HepG2 (cell line): Measurements from ENCODE around the gene RBP4. TPM values are rescaled to one million over a fixed set of nuclear protein-coding genes. Genes with fewer than 3 reads are reported as not detected.

Experiments
- CENPT ChIP-seq: sonication (generic); formaldehyde crosslinking; IDR thresholded peaks from 2 replicates; pipeline ENCODE4 v1.8.0; 2022; ENCODE audit warnings: low read depth, mild to moderate bottlenecking, moderate library complexity, missing genetic modification reagents
- GLI4 ChIP-seq: sonication (generic); formaldehyde crosslinking; IDR thresholded peaks from 2 replicates; pipeline ENCODE4 v1.5.1; 2020; ENCODE audit warnings: missing genetic modification reagents, mild to moderate bottlenecking, moderate library complexity, borderline replicate concordance
- HES4 ChIP-seq: sonication (generic); formaldehyde crosslinking; IDR thresholded peaks from 2 replicates; pipeline ENCODE4 v1.9.0; 2021; ENCODE audit warnings: mild to moderate bottlenecking, missing genetic modification reagents, borderline replicate concordance
- JUNB ChIP-seq: sonication (generic); formaldehyde crosslinking; IDR thresholded peaks from 2 replicates; pipeline ENCODE4 v1.8.0; 2022; ENCODE audit warnings: missing genetic modification reagents, mild to moderate bottlenecking, borderline replicate concordance
- KLF11 ChIP-seq: IDR thresholded peaks from 2 replicates; pipeline ENCODE4 v1.6.1; 2016; ENCODE audit warnings: missing compliant biosample characterization
- KLF15 ChIP-seq: sonication (generic); formaldehyde crosslinking; IDR thresholded peaks from 2 replicates; pipeline ENCODE4 v1.8.1; 2023; ENCODE audit warnings: borderline replicate concordance, mild to moderate bottlenecking, inconsistent platforms, missing genetic modification reagents, mixed read lengths
- MIER2 ChIP-seq: IDR thresholded peaks from 2 replicates; pipeline ENCODE4 v1.6.1; 2016; ENCODE audit warnings: missing biosample characterization, missing genetic modification reagents
- RFX3 ChIP-seq: IDR thresholded peaks from 2 replicates; pipeline ENCODE4 v1.6.1; 2016; ENCODE audit warnings: missing biosample characterization, missing genetic modification reagents
- TARDBP ChIP-seq: sonication (generic); formaldehyde crosslinking; IDR thresholded peaks from 2 replicates; pipeline ENCODE4 v1.8.0; 2022; ENCODE audit warnings: mild to moderate bottlenecking, missing genetic modification reagents
- ZNF160 ChIP-seq: sonication (generic); formaldehyde crosslinking; IDR thresholded peaks from 2 replicates; pipeline ENCODE4 v1.8.0; 2022; ENCODE audit warnings: mild to moderate bottlenecking, inconsistent platforms, missing genetic modification reagents
- ZNF292 ChIP-seq: sonication (generic); formaldehyde crosslinking; IDR thresholded peaks from 2 replicates; pipeline ENCODE4 v1.8.1; 2022; ENCODE audit warnings: mild to moderate bottlenecking, low read depth, missing genetic modification reagents, borderline replicate concordance
- ZNF3 ChIP-seq: IDR thresholded peaks from 2 replicates; pipeline ENCODE4 v1.7.0; 2017; ENCODE audit warnings: inconsistent platforms
- ZNF383 ChIP-seq: sonication (generic); formaldehyde crosslinking; IDR thresholded peaks from 2 replicates; pipeline ENCODE4 v1.4.0; 2020; ENCODE audit warnings: missing genetic modification reagents, mild to moderate bottlenecking, borderline replicate concordance
- polyA plus RNA-seq, 8 experiments: library from polyadenylated mRNA; depleted of rRNA in 3 of 8; stranded (reverse) in 7 of 8; unstranded in 1 of 8; fragments of >200 nt; fragmentation: Illumina TruSeq in 4 of 8; extraction: Trizol in 4 of 8; gene quantifications; 2 replicates each; pipeline versions ENCODE4 v1.2.1 to v1.2.3, GENCODE V29; 2011 to 2016; ENCODE audit warnings: low read depth in 4 of 8, missing spikeins in 1 of 8, mixed read lengths in 1 of 8; ENCODE audit not compliant: insufficient read depth in 1 of 8
- total RNA-seq, 5 experiments: library from RNA; depleted of rRNA; stranded (reverse); fragments of >200 nt; fragmentation: Illumina TruSeq; extraction: Trizol; gene quantifications; 2 replicates each; pipeline ENCODE4 v1.2.3, GENCODE V29; 2016; ENCODE audit warnings: low read depth in 1 of 5
- TF ChIP-seq, protein P1 (sequence below): sonication (generic); formaldehyde crosslinking; IDR thresholded peaks from 2 replicates; pipeline ENCODE4 v1.4.0; 2020; ENCODE audit warnings: mild to moderate bottlenecking, missing genetic modification reagents
- TF ChIP-seq, protein P2 (sequence below): sonication (generic); formaldehyde crosslinking; IDR thresholded peaks from 2 replicates; pipeline ENCODE4 v1.9.0; 2022; ENCODE audit warnings: low read depth, missing genetic modification reagents
- TF ChIP-seq, protein P3 (sequence below): fragments of 450-650 bp; IDR thresholded peaks from 2 replicates; pipeline ENCODE4 v1.6.1; 2017; ENCODE audit warnings: mild to moderate bottlenecking
- TF ChIP-seq, protein P4 (sequence below): sonication (generic); formaldehyde crosslinking; IDR thresholded peaks from 2 replicates; pipeline ENCODE4 v1.4.0; 2020; ENCODE audit warnings: missing genetic modification reagents, borderline replicate concordance
- TF ChIP-seq, protein P5 (sequence below): sonication (generic); formaldehyde crosslinking; IDR thresholded peaks from 2 replicates; pipeline ENCODE4 v1.4.0; 2020; ENCODE audit warnings: missing genetic modification reagents

The RBP4 gene
- total and polyA plus RNA-seq, 2 of the 13 experiments (the other 11 are each of a cell fraction or from before 2014, with no cell fraction given), result 642 to 931 TPM

DNA sequence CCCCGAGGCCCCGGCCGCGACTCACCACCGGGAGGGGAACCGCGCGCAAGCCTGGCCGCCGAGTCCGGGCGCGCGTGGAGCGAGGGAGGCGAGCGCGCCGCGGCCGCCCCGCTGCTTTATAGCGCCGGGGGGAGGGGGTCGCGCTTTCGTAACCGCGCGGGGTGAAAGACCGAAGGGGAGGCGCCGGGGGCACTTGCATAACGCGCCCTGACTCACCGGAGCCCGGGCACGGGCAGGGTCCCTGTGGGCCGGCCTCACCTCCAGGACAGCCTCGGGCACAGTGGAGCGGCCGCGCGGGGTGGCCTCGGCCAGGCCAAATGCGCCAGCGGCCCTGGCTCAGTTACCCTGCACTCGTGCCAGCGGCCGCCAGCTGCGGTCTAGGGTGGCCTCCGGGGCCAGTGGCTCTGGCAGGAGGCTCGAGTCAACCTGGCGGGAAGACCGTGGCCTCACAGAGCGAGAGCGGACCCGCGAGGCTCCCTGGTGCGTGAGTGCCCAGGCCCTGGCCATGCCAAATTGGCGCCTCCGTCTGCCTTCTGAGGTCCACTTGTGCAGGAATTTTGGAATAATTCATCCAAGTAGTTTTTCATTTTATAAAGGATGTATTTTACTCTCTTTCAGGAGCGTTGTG, at the start of gene RBP4 (continued):
- TF ChIP-seq ZNF3 (CRISPR knock-in tag) (no peak), TARDBP (CRISPR knock-in tag) (peak; percentile 16; the same call in 1 of the 2 replicates), MIER2 (peak; percentile 30; the same call in 1 of the 2 replicates), HES4 (CRISPR knock-in tag) (peak; percentile 81), ZNF292 (CRISPR knock-in tag) (no peak), CENPT (CRISPR knock-in tag) (0 out of 2 replicates have a peak, but pooled peaks have one; percentile 50), ZNF383 (no peak), KLF15 (CRISPR knock-in tag) (0 out of 2 replicates have a peak, but pooled peaks have one; percentile 63), JUNB (CRISPR knock-in tag) (peak; percentile 83), ZNF160 (CRISPR knock-in tag) (peak; percentile 71; the same call in 1 of the 2 replicates), RFX3 (CRISPR knock-in tag) (no peak), GLI4 (CRISPR knock-in tag) (peak; percentile 49; the same call in 1 of the 2 replicates), KLF11 (peak; percentile 49; the same call in 1 of the 2 replicates)
- TF ChIP-seq, protein P1, sequence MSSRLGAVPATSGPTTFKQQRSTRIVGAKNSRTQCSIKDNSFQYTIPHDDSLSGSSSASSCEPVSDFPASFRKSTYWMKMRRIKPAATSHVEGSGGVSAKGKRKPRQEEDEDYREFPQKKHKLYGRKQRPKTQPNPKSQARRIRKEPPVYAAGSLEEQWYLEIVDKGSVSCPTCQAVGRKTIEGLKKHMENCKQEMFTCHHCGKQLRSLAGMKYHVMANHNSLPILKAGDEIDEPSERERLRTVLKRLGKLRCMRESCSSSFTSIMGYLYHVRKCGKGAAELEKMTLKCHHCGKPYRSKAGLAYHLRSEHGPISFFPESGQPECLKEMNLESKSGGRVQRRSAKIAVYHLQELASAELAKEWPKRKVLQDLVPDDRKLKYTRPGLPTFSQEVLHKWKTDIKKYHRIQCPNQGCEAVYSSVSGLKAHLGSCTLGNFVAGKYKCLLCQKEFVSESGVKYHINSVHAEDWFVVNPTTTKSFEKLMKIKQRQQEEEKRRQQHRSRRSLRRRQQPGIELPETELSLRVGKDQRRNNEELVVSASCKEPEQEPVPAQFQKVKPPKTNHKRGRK (CRISPR knock-in tag), result no peak
- TF ChIP-seq, protein P2, sequence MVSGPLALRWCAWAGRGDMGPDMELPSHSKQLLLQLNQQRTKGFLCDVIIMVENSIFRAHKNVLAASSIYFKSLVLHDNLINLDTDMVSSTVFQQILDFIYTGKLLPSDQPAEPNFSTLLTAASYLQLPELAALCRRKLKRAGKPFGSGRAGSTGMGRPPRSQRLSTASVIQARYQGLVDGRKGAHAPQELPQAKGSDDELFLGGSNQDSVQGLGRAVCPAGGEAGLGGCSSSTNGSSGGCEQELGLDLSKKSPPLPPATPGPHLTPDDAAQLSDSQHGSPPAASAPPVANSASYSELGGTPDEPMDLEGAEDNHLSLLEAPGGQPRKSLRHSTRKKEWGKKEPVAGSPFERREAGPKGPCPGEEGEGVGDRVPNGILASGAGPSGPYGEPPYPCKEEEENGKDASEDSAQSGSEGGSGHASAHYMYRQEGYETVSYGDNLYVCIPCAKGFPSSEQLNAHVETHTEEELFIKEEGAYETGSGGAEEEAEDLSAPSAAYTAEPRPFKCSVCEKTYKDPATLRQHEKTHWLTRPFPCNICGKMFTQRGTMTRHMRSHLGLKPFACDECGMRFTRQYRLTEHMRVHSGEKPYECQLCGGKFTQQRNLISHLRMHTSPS (CRISPR knock-in tag), result peak; percentile 95
- TF ChIP-seq, protein P3, sequence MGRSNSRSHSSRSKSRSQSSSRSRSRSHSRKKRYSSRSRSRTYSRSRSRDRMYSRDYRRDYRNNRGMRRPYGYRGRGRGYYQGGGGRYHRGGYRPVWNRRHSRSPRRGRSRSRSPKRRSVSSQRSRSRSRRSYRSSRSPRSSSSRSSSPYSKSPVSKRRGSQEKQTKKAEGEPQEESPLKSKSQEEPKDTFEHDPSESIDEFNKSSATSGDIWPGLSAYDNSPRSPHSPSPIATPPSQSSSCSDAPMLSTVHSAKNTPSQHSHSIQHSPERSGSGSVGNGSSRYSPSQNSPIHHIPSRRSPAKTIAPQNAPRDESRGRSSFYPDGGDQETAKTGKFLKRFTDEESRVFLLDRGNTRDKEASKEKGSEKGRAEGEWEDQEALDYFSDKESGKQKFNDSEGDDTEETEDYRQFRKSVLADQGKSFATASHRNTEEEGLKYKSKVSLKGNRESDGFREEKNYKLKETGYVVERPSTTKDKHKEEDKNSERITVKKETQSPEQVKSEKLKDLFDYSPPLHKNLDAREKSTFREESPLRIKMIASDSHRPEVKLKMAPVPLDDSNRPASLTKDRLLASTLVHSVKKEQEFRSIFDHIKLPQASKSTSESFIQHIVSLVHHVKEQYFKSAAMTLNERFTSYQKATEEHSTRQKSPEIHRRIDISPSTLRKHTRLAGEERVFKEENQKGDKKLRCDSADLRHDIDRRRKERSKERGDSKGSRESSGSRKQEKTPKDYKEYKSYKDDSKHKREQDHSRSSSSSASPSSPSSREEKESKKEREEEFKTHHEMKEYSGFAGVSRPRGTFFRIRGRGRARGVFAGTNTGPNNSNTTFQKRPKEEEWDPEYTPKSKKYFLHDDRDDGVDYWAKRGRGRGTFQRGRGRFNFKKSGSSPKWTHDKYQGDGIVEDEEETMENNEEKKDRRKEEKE, result no peak
- TF ChIP-seq, protein P4, sequence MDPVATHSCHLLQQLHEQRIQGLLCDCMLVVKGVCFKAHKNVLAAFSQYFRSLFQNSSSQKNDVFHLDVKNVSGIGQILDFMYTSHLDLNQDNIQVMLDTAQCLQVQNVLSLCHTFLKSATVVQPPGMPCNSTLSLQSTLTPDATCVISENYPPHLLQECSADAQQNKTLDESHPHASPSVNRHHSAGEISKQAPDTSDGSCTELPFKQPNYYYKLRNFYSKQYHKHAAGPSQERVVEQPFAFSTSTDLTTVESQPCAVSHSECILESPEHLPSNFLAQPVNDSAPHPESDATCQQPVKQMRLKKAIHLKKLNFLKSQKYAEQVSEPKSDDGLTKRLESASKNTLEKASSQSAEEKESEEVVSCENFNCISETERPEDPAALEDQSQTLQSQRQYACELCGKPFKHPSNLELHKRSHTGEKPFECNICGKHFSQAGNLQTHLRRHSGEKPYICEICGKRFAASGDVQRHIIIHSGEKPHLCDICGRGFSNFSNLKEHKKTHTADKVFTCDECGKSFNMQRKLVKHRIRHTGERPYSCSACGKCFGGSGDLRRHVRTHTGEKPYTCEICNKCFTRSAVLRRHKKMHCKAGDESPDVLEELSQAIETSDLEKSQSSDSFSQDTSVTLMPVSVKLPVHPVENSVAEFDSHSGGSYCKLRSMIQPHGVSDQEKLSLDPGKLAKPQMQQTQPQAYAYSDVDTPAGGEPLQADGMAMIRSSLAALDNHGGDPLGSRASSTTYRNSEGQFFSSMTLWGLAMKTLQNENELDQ (CRISPR knock-in tag), result no peak
- TF ChIP-seq, protein P5, sequence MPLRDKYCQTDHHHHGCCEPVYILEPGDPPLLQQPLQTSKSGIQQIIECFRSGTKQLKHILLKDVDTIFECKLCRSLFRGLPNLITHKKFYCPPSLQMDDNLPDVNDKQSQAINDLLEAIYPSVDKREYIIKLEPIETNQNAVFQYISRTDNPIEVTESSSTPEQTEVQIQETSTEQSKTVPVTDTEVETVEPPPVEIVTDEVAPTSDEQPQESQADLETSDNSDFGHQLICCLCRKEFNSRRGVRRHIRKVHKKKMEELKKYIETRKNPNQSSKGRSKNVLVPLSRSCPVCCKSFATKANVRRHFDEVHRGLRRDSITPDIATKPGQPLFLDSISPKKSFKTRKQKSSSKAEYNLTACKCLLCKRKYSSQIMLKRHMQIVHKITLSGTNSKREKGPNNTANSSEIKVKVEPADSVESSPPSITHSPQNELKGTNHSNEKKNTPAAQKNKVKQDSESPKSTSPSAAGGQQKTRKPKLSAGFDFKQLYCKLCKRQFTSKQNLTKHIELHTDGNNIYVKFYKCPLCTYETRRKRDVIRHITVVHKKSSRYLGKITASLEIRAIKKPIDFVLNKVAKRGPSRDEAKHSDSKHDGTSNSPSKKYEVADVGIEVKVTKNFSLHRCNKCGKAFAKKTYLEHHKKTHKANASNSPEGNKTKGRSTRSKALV (CRISPR knock-in tag), result no peak; the same call in 1 of the 2 replicates
